OCI-M1 (cell line): ENCODE data around the gene MUC6.

Source experiments
- DNase-seq: peaks from one replicate; lab custom pipeline; 2025; lab: John Stamatoyannopoulos, UW

MUC6 gene, protein sequence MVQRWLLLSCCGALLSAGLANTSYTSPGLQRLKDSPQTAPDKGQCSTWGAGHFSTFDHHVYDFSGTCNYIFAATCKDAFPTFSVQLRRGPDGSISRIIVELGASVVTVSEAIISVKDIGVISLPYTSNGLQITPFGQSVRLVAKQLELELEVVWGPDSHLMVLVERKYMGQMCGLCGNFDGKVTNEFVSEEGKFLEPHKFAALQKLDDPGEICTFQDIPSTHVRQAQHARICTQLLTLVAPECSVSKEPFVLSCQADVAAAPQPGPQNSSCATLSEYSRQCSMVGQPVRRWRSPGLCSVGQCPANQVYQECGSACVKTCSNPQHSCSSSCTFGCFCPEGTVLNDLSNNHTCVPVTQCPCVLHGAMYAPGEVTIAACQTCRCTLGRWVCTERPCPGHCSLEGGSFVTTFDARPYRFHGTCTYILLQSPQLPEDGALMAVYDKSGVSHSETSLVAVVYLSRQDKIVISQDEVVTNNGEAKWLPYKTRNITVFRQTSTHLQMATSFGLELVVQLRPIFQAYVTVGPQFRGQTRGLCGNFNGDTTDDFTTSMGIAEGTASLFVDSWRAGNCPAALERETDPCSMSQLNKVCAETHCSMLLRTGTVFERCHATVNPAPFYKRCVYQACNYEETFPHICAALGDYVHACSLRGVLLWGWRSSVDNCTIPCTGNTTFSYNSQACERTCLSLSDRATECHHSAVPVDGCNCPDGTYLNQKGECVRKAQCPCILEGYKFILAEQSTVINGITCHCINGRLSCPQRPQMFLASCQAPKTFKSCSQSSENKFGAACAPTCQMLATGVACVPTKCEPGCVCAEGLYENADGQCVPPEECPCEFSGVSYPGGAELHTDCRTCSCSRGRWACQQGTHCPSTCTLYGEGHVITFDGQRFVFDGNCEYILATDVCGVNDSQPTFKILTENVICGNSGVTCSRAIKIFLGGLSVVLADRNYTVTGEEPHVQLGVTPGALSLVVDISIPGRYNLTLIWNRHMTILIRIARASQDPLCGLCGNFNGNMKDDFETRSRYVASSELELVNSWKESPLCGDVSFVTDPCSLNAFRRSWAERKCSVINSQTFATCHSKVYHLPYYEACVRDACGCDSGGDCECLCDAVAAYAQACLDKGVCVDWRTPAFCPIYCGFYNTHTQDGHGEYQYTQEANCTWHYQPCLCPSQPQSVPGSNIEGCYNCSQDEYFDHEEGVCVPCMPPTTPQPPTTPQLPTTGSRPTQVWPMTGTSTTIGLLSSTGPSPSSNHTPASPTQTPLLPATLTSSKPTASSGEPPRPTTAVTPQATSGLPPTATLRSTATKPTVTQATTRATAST (N-terminal part only)

DNA sequence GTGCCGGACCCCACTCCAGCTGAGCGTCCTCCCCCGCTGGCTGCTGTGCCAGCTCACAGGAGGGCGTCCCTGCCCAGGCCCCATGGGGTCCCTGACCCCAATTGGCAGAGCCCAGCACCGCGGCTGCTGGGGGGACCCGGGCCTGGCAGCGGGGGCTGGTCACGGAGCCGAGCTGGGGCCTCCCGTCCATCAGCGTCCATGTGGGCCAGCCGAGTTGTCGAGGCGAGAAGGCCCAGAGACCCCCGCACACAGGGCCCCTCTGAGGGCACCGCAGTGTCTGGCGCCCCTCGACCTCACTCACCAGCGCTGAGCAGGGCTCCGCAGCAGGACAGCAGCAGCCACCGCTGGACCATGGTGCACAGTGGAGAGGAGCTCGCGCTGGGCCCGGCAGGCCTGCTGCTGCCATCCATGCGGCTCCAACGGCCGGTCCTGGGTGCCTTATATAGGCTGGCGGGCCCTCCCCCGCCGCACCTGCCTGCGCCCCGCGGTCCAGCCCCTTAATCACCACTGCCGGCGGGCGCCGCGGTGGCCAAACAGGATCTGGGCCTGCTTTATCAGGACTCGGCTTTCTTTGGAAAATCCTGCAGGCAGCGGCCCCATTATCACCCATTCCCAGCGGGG lies at the start of gene MUC6:
Gene MUC6 (minus strand): TSS at position 416 of the 621 bp plus-strand sequence. CDS start 63 bp downstream, at position 353.
- no peak for DNase-seq

DNA sequence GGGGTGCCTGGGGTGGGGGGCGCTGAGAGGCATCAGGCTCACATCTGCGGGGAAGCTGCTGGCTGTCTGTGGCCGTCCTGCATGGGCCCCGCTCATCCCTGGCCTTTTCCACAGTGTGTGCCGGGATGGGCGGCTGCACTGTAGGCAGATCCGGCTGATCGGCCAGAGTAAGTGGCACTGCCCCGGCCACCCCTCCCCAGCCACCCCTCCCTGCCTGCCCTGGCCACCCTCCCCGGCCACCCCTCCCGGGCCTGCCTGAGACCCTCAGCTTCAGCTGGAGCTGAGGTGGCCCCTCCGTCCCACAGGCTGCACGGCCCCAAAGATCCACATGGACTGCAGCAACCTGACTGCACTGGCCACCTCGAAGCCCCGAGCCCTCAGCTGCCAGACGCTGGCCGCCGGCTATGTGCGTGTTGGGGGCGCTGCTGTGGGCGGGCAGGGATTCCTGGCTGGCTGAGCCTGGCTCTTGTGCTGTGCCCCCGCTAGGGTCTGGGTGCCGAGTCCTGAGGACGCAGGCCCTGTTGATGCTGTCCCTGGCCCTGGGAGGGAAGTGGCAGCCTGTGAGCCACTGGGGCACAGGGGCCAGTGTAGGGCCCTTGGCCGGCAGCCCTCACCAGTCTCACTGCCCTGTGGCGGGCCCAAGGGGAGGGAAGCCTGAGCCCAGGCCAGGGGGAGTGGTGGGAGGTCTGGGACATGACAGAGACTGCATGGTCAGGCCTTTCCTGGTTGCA lies 49.1 kb upstream of the MUC6 start:
- no peak for DNase-seq

DNA sequence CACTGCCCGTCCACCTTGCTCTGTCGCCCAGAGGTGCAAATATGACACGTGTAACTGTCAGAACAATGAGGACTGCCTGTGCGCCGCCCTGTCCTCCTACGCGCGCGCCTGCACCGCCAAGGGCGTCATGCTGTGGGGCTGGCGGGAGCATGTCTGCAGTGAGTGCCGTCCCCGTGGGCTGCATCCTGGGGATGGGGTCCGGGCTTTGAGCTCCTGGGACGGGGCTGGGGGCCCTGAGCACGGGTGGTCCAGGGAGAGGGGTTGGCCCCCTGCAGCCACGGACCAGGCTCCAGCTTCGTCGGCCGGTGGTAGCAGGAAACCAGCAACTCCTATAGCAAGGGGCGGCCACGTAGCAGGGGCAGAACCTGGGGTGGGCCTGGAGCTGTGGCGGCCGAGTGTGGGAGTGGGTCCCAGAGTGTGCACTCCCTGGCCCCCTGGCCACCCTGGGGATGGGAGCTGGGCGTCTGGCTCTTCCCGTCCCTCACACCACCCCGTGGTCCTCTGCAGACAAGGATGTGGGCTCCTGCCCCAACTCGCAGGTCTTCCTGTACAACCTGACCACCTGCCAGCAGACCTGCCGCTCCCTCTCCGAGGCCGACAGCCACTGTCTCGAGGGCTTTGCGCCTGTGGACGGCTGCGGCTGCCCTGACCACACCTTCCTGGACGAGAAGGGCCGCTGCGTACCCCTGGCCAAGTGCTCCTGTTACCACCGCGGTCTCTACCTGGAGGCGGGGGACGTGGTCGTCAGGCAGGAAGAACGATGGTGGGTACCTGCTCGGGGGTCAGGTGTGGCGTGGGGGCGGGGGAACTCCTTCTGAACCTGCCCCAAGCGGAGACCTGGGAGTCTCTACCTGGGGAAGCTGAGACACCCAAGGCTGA lies 48.3 kb upstream of the MUC6 start:
- no peak for DNase-seq

DNA sequence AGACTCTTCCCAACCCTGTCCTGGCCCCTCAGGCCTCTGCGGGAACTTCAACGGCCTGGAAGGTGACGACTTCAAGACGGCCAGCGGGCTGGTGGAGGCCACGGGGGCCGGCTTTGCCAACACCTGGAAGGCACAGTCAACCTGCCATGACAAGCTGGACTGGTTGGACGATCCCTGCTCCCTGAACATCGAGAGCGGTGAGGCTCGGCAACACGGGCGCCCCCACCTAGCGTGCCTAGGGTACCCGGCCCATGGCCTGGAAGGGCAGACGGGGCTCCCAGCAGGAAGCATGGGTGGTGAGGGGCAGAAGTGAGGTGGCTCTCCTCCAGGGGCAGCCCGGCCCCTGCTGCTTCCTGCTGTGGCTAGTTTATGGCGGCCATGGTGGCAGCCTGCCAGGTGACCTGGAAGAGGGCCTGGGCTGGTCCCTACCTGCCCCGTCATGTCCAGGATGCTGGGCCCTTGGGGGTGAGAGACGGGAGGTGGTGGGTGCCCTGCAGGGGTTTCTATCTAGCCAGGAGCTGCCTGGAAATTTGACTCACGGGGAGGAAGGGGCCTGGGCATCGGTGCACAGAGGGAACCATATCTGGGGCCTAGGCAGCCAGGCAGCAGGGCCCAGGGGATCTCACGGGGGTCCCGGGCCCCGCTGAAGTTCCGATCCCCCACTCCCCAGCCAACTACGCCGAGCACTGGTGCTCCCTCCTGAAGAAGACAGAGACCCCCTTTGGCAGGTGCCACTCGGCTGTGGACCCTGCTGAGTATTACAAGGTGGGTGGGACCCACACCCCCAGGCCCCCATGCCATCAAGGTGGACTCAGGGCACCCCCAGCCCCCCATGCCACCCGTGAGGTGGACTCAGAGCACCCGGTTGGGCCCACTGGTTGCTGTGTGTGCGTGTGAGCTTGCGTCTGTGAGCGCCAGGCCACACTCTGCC lies 47.4 kb upstream of the MUC6 start:
- no peak for DNase-seq

DNA sequence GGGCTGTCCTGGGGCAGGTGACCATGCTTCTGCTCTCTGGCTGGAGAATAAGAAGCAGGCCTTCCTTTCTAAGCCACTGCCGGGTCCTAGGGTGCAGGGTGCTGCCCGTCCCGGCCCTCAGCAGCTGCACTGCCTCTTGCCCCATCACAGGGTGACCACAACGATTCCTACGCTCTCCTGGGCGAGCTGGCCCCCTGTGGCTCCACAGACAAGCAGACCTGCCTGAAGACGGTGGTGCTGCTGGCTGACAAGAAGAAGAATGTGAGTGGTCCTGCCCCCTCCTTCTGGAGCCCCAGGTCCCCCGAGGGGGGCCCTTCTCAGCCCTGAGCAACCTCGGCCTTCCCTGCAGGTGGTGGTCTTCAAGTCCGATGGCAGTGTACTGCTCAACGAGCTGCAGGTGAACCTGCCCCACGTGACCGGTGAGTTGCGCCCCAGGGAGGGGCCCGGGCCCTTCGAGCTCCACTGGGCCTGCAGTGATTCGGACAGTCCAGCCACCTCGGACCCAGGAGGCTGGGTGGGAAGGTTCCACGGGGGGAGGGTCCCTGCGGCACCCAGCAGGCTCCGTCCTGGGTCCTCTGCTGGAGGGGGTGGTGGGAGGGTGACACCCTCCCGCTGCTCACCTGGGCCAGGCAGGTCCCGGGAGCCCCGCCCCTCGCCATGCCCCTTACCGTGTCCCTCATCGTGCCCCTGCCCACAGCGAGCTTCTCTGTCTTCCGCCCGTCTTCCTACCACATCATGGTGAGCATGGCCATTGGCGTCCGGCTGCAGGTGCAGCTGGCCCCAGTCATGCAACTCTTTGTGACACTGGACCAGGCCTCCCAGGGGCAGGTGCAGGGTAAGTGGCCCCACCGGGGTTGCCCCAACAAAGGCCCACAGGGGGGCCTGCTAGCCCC lies 46.5 kb upstream of the MUC6 start:
- DNase-seq = no peak

DNA sequence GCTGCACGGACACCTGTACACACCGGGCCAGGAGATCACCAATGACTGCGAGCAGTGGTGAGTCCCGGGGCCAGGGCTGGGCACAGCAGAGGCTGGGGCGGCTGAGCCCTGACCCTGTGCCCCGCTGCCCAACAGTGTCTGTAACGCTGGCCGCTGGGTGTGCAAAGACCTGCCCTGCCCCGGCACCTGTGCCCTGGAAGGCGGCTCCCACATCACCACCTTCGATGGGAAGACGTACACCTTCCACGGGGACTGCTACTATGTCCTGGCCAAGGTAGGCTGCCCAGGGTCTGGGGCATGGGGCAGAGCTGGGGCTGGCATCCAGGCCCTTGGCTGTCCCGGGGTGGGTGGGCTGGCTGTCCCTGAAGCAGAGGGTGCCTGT lies 45.8 kb upstream of the MUC6 start:
- DNase-seq = no peak

DNA sequence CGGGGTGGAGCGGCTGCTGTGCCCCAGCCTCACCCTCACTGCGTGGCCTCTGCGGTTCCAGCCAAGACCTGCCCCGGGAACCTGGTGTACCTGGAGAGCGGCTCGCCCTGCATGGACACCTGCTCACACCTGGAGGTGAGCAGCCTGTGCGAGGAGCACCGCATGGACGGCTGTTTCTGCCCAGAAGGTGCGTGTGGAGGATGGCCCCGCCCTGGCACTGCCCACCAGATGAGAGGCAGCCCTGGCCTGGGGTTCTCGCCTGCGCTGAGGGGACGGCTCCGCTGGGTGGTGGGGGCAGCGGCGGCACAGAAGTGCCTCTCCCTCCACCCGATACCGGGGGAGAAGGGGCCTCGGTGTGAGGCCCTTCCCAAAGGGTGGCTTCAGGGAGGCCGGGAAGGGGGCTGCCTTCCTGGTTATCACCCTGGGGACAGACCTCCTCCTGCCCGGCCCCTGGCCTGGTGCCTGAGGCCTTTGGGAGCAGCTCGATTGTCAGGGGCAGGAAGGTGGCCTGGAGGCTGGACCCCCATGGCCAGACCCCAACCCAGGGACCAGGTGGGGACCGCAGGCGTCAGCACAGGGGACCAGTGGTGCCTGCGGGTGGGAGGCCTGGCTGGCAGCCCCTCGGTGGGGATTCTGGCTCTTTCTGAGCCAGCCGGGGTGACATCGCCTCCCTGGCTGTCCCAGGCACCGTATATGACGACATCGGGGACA lies 45.2 kb upstream of the MUC6 start:
- no peak for DNase-seq

DNA sequence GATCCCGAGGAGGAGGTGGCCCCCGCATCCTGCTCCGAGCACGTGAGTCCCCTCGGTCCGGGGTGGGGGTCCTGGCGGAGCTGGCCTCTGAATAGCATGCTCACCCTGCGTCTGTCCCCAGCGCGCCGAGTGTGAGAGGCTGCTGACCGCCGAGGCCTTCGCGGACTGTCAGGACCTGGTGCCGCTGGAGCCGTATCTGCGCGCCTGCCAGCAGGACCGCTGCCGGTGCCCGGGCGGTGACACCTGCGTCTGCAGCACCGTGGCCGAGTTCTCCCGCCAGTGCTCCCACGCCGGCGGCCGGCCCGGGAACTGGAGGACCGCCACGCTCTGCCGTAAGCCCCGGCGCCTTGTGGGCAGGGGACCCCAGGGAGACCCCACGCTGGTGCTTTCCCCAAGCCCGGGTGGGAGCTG lies 41.7 kb upstream of the MUC6 start:
- DNase-seq = no peak

DNA sequence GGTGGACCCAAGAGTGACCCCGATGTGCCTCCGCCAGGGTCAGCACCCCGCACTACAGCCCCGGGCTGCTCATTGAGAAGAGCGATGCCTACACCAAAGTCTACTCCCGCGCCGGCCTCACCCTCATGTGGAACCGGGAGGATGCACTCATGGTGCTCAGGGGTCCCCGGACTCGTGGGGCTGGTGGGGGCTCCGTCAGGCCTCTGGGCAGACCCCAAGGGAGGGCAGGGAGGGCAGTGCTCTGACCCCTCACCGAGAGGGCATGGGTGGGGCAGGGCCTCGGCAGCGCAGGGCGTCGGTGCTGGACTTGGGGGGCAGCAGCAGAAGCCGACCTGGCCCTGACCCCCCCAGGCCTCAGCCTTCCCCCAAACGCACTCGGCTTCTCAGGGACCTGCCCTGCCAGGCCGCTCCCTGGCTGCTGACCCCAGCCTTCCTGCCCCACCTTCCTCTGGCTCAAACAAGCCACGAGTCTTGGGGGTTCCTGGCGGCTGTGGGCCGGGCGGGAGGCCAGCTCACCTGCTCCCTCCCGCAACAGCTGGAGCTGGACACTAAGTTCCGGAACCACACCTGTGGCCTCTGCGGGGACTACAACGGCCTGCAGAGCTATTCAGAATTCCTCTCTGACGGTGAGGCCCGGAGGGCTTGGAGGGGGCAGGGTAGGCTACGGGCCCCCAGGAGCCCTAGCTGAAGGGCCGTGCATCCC lies 41.0 kb upstream of the MUC6 start:
- no peak for DNase-seq

DNA sequence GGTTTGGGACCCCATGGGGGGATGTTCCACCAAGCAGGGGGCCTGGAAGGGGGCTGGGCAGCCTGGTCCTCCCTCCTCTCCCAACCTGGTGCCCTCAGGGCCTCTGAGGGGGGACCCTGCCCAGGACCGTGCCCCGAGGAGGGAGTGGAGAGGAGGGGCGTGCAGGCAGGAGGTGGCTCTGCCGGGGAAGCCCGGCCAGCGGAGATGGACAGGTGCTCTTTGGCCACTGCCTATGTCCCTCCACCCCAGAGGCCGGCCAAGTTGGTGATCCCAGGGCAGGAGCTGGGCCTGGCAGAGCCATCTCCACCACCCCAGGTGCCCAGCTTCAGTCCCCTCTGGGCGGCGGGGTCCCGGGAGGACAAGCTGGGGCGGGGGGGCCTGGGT lies 40.5 kb upstream of the MUC6 start:
- DNase-seq = no peak

DNA sequence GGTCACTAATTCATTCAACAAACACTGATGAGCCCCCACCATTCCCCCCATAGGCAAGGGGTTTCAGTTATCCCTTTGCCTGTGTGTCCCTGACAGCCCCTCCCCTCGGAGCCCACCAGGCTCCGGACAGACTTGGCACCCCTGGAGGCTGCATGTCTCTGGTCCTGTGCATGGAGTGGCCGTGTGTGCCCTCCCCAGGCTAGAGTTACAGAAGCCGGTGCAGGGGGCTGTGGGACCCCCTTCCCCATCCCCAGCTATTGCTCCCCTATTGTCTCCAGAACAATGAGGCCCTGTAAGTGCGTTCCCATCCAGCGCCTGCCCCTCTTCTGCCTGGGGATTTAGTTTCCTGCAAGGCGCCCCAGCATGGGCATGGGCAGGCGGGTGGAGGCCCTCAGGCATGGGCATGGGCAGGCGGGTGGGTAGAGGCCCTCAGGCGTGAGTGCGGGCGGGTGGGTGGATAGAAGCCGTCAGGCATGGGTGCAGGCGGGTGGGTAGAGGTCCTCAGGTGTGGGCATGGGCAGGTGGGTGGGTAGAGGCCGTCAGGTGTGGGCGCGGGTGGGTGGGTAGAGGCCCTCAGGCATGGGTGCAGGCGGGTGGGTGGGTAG lies 39.6 kb upstream of the MUC6 start:
- DNase-seq = no peak

DNA sequence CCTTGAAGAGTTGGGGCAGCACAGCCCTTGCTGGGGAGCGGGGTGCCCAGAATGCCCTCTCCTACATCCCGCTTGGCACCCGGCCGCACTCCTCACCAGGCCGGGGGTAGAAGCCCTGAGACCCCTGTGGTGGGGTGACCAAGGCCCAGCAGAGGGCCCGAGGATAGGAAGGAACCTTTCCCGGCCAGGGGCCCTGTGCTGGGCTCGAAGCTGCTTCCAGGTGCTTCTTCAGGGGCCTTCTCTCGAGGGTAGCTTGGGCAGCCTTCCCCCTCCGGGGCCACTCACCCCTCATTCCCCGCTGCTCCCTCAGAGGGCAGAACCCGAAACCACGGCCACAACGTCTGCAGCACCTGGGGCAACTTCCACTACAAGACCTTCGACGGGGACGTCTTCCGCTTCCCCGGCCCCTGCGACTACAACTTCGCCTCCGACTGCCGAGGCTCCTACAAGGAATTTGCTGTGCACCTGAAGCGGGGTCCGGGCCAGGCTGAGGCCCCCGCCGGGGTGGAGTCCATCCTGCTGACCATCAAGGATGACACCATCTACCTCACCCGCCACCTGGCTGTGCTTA lies 38.9 kb upstream of the MUC6 start:
- no peak for DNase-seq

DNA sequence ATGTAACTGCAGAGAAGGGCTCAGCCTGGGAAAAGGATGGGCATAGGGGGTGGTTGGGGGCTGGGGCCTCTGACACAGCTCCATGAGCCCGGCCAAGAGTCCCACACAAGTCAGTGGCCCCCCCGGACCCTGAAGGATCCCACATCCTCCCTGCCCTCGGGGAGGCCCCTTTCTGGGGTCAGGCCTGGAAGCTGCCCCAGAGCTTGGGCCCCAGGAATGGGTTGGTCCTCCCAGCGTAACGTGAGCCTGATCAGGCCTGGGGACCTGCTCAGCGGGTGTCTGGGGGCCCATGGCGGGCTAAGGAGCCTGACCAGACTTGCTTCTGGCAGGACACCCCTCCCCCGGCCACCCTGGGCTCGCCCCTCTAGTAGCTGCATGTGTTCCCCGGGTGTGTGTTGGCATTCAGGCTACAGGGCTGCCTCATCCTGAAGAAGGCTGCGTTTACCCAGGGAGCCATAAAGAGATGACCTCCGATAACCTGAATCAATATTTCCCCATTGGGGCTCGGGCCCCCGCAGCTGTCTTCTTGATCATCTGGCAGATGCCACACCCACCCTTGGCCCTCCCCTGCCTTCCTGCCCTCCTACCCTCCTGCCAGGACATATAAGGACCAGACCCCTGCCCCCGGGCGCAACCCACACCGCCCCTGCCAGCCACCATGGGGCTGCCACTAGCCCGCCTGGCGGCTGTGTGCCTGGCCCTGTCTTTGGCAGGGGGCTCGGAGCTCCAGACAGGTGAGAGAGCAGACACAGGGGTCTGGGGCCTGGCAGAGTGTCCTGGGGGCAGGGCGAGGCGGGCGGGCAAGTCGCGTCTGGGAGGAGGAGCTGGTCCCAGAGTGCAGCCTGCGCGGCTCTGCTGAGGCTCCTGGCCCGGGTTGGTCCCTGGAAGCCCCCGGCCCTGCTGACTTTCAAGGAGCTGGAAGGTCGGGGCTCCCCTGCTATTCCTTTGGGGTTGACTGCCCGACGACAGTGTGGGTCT lies 38.0 kb upstream of the MUC6 start, which contains the start of gene MUC2:
Gene MUC2 (plus strand): TSS at position 631 of the 978 bp plus-strand sequence.
- DNase-seq = no peak

DNA sequence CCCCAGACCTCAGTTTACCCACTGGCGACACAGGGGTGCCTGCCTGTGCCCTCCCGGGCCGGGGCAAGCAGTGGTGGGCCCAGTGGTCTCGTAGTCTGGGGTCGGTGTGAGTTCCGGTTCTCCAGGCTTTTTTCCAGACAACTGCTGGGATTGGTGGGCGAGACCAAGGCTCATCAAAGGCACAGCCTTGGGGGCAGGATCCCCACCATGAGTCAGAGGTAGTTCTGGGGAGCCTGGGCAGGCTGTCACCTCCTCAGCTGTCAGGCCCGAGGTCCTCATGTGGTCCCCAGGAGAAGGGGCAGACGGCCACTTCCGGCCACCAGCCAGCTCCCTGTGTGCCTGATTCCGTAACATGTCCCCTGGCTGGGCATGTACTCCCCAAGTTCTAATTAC lies 37.3 kb upstream of the MUC6 start:
- no peak for DNase-seq
